Measurements from ENCODE around the gene TBCD.
"Not testable (repeated sequence)": the region's sequence is repeated elsewhere in the genome, so short reads cannot be mapped to it uniquely, and the experiment has no call there.

Gene TBCD

GRCh38 chr17:82729479-82730260, 22.2 kb upstream of the TBCD start:
- DNase-seq: no peak

GRCh38 chr17:82732118-82732743, 19.6 kb upstream of the TBCD start:
- no peak for DNase-seq

DNA sequence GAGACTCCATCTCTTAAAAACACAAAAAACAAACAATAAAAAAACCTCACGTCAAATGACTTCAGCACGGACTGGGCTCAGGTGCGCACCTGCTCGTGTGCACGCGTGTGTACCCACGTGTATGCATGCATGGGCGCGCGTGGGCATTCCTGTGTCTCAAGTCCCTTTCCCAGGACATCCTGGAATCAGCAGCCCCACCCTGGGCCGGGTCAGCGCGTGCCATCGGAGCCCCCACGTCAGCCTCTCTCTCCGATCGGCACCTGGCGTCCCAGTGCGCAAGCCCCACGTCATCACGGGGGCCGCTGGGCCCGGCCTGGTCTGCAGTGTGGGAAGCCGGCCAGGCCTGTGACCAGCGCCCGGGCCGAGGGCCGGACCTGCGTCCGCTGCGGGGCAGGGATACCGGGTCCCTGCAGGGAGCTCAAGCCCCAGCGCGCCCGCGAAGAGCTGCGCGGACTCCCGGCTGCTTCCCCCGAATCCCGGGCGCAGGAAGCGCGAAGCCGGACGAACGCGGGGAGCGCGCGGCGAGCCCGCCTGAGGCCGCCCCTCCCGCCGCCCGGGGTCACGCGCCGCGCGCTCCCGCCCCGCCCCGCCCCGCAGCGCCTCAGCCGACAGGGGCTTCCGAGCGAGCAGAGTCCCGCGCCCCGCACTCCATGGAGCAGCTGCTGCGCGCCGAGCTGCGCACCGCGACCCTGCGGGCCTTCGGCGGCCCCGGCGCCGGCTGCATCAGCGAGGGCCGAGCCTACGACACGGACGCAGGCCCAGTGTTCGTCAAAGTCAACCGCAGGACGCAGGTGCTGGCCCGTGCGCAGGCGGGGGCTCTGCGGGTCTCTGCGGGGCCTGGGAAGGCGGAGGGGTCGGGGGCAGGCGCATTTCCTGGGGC, 16.6 kb upstream of the TBCD start, which contains the start of gene FN3K:
TSS of gene FN3K (plus strand) at position 629 of the 880 bp plus-strand sequence. CDS start at position 651, 22 bp downstream.
- peak; percentile 46 for DNase-seq

DNA sequence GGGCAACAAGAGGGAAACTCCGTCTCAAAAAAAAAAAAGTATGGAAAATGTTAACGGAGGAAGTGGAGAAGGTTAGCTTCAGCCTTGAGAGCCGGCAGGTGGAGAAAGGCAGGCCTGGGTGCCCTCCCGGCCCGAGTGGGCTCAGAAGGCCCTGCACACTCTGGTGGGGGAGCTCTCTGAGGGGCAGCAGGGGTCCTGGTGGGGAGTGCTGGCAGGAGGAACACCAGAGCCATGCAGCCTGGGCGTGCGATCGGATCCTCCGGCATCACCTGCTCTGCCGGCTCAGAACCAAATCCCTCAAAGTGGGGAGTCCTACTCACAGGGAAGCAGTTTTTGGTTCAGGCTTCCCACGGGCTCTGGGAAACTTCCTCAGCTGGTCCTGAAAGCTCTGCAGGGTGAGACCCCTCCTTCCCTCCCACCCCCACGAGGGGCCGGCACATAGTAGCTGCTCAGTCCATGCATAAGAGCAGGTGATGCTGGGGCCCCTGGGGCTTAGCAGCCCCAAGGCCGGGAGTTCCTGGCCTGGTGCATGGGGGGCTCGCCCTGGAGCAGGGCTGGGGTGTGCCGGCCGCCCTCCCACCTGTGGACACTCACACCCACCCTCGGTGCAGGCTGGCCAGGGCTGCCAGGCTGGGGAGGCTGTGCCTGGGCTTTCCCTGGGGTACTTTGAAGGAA, 15.2 kb upstream of the TBCD start:
- no peak for DNase-seq

GRCh38 chr17:82737967-82738877, 13.6 kb upstream of the TBCD start:
- DNase-seq: no peak

DNA sequence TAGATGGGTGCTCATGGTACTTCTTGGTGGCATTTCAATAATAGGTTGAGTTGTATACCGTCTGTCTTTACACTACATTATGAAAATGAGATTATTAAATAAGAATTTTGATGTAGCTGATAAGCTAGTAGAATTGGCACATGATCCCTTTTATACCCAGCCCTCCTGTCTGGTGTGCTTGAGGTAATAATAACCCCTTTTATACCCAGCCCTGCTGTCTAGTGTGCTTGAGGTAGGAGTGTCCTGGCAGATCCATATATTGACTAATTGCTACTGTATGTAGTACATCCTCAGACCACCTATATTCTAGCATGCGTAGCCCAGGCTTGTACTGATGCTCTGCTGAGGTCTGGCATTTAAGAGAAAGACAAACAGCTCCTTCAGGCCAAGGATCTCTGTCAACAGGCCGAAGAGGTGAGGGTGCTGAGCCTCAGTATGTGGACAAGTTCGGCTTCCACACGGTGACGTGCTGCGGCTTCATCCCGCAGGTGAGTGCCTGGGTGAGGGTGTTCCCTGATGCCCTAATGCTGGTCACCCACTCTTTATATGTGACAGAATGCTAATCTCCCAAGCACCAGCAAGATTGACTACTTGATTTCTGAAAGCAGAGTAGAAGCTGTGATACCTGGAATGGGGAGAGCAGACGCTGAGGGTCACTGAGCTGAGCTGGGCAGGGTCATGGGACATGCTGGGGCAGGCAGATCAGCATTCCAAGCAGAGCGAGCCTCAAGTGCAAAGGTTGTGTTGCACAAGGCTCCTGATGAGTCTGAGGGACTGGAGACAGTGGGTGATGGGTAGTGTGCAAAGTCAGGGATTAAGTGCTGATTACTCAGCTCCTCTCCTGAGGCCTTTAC, 10.7 kb upstream of the TBCD start:
- no peak for DNase-seq

- no peak for DNase-seq
These were observed 8.3 kb upstream of the TBCD start for GRCh38 chr17:82743344-82744219.

GRCh38 chr17:82744736-82745135, 7.1 kb upstream of the TBCD start:
- DNase-seq: not testable (repeated sequence)

DNA sequence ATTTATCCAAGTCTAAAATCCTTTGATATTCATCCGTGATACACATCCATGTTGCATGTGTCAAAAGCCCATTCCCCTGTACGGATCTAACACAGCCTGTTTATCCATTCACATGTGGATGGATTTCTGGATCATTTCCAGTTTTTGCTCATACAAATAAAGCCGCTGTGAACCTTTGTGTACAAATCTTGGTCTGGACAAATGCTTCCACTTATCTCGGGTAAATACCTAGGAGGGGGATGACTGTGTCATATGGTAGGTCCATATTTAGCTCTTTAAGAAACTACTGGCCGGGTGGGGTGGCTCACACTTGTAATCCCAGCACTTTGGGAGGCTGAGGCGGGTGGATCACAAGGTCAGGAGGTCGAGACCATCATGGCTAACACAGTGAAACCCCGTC, 6.3 kb upstream of the TBCD start:
- DNase-seq: no peak

- DNase-seq: no peak
These were observed 3.1 kb upstream of the TBCD start for GRCh38 chr17:82748756-82749155.

- no peak for DNase-seq
These were observed 1.5 kb upstream of the TBCD start for GRCh38 chr17:82750241-82750908.

DNA sequence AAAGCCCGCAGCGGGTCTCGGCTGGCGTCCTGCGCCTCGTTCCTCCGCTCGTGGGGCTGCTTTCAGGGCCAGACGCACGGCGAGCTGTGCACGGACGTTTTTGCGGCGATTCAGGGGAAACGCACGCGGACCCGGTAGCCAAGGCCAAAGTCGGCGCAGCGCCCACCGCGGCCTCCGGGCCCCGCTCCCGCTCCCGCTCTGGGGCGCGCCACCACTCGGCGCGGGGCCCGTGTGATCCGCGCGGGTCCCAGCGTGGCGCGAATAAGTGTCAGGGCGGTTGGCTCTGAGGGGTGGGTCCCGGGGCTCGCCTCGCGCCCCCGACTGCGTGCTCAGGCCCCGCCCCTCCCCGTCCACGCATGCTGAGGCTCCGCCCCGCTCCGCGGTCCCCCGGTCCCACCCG, 694 bp upstream of the TBCD start:
- DNase-seq: no peak

DNA sequence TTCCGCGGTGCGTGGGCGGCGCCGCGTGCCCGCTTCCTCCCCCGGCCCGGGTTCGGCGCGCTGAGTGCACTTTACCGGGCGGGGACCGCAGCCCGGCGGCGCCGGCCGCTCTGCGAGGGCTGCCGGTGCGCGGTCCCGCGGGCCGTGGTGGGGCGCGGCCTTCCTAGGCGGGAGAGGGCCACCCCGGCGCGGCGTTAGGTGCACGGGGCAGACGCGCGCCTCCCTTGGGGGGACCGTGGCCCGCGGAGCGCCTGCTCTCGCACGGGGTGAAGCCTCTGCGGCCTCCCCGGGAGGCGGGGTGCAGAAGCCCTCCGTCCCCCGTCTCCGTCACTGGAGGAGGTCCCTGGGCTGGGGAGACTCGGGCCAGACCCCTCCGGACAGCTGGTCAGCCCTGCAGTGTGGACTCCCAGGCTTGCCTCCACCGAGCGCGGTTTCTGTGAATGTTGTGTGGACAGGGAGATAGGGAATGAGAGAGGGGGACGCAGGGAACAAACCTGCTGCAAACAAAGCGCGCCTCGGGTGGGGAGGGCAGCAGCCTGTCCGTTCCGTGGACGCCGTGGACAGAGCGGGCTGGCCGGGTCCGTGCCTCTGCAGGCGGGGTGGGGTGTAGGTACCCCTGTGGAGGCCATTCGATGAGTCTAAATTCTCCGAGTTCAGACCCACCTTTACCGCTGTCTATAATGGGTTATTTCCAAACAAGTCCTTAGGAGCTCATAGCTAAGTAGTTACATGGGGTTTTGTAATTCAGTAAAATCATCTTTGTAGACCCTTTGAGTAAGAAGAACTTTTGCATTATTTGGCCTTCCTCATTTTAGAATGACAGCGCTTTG, 721 bp downstream of the TBCD start:
- no peak for DNase-seq

DNA sequence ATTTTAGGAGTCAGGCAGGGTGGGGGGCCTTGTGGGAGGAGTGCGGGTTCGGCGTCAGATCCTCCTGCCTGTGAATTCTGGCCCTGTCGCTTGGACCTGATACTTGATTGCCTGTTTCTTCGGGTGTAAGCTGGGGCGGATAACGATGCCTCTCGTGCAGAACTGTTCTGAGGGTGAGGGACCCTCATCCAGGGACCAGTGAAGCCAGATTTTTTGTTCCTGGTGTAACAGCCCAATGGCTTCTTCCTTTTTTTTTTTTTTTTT, 1.3 kb downstream of the TBCD start:
- no peak for DNase-seq

GRCh38 chr17:82754297-82755208, 2.7 kb downstream of the TBCD start:
- DNase-seq: no peak

DNA sequence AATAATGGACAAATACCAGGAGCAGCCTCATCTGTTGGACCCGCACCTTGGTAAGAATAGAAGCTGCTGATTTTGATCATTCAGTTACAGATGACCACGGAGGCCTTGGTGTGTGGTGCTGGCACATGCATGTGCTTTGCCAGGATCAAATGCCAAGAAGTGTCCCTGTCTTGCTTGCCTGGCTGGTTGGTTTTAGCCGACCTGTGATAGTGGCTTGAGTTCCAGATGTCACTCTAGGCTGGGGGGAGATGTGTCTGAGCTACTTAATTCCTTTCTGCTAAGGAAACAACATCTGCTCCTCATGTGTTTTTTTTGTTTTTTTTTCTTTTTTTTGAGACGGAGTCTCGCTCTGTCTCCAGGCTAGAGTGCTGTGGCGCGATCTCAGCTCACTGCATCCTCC, 4.3 kb downstream of the TBCD start:
- no peak for DNase-seq

DNA sequence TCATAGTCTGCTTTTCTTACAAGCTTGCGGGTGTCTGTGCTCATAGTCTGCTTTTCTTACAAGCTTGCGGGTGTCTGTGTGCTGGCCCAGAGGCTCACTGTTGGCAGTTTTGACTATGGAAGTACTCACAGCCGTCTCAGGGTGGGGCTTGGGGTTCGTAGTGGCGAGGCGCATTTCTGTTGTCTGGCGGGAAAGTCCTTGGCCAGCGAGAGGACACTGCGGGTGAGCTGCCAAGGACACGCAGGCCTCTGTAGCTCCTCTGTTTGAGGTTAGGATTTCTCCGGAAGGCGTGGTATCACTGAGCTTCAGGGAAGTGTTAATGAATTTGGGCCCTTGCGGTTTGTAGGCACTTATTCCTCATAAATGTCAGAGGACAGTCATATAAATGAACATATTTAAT, 13.5 kb downstream of the TBCD start:
- DNase-seq: no peak
